ENCODE results near the gene RGPD6.
"Not testable (repeated sequence)": the region's sequence is repeated elsewhere in the genome, so short reads cannot be mapped to it uniquely, and the experiment has no call there.

RGPD6 gene

GRCh38 chr2:110576763-110577416 is at the start of gene RGPD6:
TSS of gene RGPD6 (minus strand) at chr2:110577222. CDS start at chr2:110577024, 198 bp downstream.
- DNase-seq, result not testable (repeated sequence)

DNA sequence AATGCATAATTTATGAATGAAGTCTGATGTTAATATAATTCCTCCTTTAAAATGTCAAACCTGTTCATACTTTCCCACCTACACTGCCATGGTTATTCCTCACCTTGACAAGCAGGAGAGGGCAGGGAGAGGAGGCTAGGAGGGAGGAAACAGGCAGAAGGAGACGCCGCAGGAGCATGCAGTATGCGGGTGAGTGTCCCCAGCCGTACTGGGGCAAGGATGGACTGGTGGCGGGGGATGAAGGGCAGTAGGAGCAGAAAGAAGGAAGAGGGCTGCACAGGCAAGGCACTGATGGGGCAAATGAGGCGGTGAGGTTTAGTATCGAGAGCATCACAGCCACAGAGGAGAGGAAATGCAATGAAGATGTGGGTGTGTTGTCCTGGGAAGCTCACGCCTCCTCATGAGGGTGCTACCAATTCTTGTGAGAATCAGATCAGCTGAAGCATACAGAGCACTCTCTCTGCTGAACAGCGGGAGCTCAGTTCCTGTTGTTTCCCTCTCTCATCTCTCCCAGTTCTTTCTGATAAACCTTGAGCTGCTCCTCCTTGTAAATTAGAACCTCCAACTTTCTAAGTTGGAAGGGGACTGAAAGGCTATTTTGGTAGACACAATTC is 42.4 kb upstream of the RGPD6 start:
- DNase-seq, result not testable (repeated sequence)

- DNase-seq, result not testable (repeated sequence)
Measured at GRCh38 chr2:110613927-110614326, 36.9 kb upstream of the RGPD6 start.

DNA sequence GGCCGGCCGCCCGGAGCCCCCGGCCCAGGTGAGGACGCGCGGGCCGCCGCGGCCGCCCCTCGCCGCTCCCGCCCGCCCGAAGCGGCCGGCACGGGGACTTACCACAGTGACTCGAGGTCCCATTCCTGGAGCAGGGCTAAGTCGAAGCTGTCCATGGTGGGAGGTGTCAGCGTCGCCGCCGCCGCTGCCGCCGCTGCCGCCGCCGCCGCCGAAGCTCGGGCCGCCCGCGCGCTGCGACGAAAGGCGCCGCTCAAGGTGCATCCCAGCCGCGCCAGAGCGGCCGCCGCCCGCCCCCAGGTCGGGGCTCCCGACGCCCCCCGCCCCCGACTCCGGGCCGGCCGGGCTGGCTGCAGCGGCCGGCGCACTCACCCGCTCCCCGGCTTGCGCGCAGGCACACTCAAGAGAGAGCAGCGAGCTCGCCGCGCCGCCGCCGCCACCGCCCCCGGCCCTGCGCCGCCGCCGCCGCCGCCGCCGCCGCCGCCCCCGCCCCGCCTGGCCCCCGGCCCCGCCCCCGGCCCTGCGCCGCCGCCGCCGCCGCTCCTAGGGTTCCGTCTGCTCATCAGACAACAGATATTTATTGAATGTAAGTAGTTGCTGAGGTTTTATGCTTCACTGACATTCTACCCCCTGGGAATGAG is 33.7 kb upstream of the RGPD6 start:
- DNase-seq, result not testable (repeated sequence)

DNA sequence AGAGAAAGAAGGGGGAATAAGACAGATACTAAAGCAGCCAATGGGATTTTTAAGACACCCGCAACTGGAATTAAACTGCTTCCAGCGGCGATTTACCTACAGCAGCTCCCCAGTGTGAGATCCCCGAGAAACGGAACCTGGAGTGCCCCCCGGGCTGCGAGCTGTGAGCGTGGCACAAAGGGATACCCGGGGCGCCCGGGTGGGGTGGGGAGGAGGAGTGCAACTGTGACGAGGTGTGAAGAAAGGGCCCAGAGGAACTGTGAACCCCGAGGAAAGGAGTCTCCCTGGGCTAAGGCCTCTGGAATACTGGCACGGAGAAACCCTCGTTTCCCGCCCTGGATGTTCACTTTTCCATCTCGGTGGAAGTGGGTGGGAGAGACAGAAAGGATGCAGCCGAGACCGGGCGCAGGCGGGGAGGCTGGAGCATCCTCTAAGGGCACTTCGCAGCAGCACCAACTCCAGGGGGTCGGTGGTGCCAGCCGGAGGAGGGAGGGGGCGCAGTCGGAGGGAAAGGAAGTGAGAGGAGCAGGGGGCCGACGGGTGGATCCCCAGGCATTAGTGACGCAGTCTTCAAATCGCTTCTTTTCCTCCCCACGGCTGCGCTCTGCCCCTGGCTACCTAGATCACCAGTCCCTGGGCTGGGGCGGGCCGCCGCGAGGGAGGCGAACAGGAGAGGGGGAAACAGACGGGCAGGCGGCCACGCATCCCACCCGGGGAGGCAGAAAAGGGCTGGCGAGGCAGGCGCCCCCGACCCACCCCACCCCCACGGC is 33.0 kb upstream of the RGPD6 start:
- DNase-seq, result not testable (repeated sequence)

- DNase-seq, result not testable (repeated sequence)
Measured at GRCh38 chr2:110608788-110609502, 31.9 kb upstream of the RGPD6 start.

GRCh38 chr2:110605057-110605456 is 28.0 kb upstream of the RGPD6 start:
- DNase-seq, result not testable (repeated sequence)

DNA sequence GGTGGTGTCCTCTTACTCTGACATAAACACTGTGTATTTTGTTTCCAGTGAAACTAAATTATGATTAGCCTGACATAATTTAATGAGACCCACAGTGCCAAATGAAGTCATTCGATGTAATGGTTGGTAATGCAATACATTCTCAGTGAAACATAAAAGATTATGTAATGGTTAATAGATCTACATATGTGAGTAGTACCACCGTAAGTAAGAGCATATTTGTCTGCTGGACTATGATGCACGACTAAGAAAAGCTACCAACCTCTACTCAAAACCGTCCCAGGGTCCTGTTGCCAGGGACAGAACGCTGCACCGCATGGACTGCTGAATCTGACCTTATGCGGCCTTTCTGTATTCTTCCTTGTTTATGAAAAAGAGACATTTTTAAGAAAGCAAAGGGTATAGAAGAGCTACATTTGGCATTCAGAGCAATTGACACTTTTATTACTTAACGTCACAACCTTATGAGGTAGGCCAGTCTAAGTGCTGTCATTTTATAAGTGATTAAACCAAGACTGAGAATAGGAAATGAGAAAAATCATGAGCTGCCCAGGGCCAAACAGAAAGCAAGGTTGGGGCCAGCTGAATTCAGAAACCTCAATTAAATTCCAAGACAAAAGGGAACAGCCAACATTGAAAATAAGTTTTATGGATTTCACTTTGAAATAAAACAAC is 27.0 kb upstream of the RGPD6 start:
- DNase-seq, result not testable (repeated sequence)

DNA sequence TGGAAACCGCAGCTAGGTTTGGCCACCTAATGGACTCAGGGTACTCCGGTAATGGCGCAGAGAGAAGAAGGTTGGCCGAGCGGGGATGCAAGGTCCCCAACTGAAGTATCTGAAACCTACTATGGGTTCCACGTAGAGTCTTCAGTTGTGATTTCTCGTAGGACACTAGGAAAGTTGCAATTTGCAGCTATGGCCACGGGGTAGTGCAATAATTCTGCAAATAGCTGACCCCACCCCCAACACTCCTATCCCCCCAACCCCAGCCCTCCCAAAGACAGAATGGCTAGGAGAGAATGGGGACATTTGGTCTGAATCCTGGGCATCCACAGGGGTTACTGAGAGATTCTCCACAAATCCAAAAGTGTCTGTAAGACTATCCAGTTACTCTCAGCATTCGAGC is 25.1 kb upstream of the RGPD6 start:
- not testable (repeated sequence) for DNase-seq

GRCh38 chr2:110591973-110592372 is 15.0 kb upstream of the RGPD6 start:
- DNase-seq, result not testable (repeated sequence)

DNA sequence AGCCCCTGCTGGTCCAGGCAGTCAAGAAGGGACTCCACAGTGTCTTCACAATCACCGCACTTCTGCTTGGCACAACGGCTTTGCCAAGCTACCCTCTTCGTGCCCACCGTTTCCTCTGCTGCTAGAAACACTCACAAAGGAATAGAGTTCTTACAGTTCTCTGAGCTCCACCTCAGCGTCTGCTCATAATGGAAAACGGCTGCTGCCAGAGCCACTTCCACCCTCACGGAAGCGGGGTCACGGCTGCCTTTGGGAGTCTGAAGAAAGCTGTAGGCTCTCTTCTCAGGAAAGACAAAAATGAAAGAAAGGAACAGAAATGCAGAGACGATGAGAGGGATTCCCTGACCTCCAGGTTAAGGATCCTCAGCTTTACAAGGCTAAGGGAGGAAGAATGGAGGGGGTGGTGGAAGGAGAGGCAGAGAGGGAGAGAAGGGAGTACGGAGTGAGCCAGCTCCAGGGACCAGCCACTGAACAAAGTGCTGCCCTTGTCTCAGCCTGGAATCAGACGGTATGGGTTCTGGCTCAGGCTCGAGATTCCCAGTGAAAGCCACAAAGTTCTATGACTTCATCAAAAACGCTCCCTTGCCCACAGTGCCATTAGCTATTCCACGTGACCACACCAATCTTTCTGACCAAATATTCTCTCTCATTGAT is 12.8 kb upstream of the RGPD6 start:
- DNase-seq, result not testable (repeated sequence)

GRCh38 chr2:110588520-110588919 is 11.5 kb upstream of the RGPD6 start:
- DNase-seq, result not testable (repeated sequence)

GRCh38 chr2:110579216-110579965 is 2.4 kb upstream of the RGPD6 start:
- DNase-seq, result not testable (repeated sequence)

- DNase-seq, result not testable (repeated sequence)
Measured at GRCh38 chr2:110578429-110578828, 1.4 kb upstream of the RGPD6 start.

DNA sequence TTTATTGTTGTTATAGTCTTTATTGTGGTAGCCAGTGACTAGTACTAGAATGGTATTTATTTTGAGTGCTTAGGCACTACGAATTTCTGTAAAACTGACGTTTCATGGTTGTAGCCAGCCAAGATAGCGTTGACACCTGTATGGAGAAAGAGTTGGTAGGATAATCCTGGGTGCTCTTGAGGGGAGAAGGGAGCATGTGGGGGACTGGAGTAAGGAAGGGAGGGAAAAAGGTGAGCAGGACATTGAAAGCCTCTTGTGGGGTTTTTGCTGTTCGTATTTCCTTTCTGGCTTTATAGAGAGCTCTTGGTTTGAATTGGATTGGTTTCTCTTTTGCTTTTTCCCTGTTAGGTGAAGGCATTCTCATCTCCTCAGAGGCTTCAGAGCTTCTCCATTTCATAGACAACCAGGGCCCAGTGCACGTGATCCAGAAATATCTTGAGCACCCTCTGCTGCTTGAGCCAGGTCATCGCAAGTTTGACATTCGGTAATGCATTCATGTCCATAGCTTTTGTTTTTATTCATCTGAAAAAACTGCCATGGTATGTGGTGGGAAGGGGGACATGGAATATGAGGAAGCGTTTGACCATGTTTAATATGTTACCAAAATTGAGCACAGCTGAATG is 77.2 kb downstream of the RGPD6 start:
- not testable (repeated sequence) for DNase-seq

DNA sequence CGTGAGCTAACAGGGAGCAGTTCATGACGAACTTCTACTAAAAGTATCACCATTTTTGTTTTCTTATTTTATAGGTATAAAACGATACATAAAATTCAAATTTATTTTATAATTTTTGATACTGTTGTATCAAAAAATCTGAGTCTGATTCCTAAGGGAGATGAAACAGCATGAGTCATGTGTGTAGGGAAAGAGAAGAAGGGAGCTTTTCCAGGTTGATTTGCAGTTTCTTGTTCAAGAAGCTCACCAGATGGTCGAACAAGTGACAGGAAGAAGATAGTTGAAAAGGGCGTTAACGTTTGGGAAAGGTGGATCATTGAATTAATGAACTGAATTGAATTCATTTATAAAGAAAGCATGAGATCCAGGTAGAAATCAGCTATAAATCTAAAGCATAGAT is 81.0 kb downstream of the RGPD6 start:
- not testable (repeated sequence) for DNase-seq

DNA sequence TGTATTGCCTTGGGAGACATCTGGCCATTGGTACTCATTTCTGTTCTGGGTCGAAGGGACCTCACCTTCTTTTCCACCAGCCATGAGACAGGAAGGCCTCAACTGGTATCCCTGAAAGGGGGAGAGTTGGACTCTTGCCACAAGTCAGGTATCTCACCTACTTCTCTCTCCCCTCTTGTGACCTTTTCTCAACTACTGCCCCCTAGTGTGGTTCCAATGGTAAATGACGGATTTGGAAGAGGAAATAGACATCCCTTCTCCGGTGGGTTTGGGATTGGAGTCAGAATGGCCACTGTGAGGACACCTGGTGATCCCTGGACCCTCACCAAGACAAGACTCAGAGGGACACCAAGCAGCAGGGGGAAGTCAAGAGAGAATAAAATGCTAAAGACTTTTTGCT is 82.5 kb downstream of the RGPD6 start:
- not testable (repeated sequence) for DNase-seq

- not testable (repeated sequence) for DNase-seq
Measured at GRCh38 chr2:110488991-110489390, 88.0 kb downstream of the RGPD6 start.

DNA sequence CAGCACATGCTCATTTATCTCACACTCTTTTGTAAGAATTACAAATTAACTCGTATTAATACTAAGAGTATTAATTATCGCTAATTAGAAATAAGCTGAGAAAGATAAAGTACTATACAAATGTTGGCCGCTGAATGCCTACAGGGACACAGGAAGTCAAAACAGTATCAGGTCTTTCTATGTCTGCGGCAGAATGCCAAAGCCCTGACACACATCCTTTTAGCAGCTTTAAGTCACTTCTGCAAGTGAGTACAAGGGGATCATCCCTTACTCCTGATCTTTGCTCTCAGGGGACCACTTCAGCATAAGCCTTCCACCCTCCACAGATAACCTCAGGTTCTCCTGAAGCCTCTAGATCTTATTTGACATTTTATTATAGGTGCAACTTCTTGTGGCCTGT is 94.3 kb downstream of the RGPD6 start:
- not testable (repeated sequence) for DNase-seq

DNA sequence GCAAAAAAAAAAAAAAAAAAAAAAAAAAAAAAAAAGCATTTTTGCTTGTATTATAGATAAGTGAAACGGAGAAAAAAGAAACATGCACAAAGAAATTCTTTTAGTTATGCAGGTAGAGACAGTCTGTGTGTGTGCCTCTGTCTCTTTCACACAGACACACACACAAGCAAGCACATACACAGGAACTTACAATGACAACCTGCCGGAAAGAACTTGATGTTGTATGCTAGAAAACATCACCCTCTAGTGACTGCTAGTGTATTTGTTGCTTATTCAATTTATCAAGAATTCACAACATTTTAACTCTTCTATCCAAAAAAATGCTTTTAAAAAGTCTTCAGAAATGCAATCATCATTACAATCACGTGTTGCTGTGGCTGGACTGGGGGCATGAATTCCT is 95.8 kb downstream of the RGPD6 start:
- DNase-seq, result not testable (repeated sequence)
